CD4-positive, alpha-beta T cell treated with Interleukin-15 for 1 hour (primary cell): ENCODE results near the gene LACTBL1.

ENCODE experiments used
- DNase-seq: peaks from one replicate; pipeline ENCODE4 v3.0.0-alpha.2; 2020

Gene LACTBL1

DNA sequence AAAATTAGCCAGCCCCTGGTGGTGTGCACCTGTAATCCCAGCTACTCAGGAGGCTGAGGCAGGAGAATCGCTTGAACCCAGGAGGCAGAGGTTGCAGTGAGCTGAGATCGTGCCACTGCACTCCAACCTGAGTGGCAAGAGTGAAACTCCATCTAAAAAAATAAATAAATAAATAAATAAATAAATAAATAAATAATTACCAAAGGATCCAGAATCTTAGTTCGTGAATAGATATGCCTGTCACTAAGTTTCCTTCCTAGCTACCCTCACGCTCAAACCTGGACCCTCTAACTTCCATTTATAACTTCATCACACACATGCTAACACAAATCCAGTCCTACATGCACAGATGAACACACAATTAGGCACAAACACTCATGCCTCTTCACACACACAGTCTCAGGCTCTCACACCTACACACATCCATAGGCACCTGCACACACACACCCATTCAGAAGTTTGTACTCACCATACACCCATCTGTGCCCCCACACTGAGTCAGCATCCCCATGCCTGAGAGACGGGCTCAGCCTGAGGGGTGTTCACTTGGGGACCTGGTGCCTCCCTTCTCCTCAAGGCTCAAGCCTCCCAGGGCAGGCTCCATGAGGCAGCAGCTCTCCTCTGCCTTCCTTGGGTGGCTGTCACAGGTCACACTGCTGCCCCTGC lies 61.5 kb downstream of the LACTBL1 start:
- no peak for DNase-seq

DNA sequence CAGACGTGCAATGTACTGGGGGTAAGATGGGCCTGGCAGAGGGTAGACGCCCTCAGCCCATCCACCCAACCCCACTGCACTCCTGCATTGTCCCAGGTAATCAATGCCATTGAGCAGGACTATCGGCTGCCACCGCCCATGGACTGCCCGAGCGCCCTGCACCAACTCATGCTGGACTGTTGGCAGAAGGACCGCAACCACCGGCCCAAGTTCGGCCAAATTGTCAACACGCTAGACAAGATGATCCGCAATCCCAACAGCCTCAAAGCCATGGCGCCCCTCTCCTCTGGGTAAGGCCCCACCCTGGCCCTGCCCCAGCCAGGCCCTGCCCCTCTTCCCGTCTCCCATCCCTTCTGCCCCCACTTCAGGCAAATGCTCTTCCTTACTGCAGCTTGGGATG lies 62.4 kb downstream of the LACTBL1 start:
- DNase-seq, result no peak

DNA sequence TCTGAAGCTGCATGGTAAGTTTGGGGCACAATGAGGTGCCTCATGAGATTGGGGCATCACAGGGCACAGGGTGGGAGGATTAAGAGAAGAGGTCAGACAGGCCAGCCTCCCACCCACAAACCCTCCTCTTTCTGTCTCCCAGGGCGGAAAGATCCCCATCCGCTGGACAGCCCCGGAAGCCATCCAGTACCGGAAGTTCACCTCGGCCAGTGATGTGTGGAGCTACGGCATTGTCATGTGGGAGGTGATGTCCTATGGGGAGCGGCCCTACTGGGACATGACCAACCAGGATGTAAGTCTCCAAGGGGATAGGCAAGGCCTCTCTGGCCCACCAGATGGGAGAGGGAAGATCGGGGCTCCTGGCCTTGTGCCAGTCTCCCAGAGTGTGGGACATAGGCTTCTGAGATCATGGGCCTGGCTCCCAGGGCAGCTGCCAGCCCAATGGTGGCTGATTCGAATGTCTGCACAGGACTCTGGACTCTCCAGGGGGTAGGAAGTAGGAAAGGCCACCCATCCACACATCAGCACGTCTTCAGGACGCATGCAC lies 63.7 kb downstream of the LACTBL1 start:
- no peak for DNase-seq

DNA sequence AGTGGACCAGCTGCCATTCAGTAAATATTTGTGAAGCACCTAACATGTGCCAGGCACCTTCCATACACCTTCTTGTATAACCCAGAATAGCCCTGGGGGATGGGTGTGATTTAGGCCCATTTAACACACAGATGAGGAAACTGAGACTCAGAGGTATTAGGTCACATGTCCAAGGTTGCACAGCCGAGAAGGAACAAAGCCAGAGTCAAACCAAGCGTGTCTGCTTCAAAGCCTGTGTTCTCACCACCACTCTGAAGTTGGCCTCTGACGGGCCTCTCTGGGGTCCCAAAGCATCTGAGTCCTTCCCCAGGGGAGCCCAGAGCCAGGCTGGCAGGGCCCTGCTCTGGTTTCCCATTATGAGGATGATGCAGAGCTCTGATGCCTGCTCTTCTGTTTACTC lies 65.1 kb downstream of the LACTBL1 start:
- DNase-seq, result no peak

DNA sequence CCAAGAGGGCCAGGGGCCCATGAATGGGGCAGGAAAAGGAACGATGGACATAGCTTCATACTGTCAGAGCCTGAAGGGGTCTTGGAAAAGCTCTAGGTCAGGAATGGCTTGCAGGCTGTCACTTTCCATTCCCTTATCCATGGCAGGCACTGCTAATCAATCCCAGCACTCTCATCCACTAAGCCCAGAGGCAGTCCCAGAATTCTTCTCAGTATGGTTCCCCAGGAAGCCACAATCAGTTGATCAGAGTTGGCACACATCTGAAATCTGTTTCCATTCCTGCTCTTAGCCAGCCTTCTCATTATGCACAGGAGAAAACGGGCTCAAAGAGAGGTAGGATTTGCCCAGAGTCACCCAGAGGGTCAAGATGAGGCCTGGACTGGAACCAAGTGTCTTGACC lies 65.7 kb downstream of the LACTBL1 start:
- DNase-seq, result no peak

DNA sequence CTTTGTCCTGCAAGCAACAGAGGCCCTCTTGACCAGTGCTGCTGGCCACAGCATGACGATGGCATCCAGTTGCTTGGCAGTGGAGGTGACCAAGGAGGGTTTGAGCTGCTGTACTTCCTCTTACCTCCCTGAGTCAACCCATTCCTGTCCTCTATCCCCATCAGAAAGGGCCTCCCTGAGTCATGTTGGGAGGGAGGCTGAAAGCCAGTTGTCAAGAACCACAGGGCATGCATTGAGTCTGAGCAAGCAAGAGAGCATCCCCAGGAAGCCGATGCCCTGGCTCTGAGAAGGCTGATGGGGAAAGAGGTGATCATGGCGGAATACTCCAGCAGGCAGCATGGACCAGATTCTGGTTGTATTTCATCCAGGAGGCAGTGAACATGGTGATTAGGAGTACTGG lies 69.6 kb downstream of the LACTBL1 start:
- DNase-seq, result no peak
